B cell (primary cell): ENCODE results near the gene DYRK2. TPM values are rescaled to one million over a fixed set of nuclear protein-coding genes. Genes with fewer than 3 reads are reported as not detected.

ENCODE experiments used
- ATAC-seq: fragments of 200-7000 bp; cut with Tn5 transposase; one replicate; pipeline ENCODE4 v1.10.0; 2021; ENCODE audit warnings: low read depth, mild to moderate bottlenecking, moderate number of reproducible peaks, moderate library complexity
- CTCF ChIA-PET: fragments of 350-600 bp; sonication (Branson Sonifier 250); formaldehyde crosslinking; loops from one replicate; lab custom pipeline; 2021; ENCODE audit warnings: antibody characterized with exemption, inconsistent platforms; lab: Charles Lee
- POLR2A ChIA-PET: fragments of 350-600 bp; sonication (Branson Sonifier 250); formaldehyde crosslinking; loops from one replicate; lab custom pipeline; 2021; ENCODE audit warnings: antibody characterized with exemption; lab: Charles Lee
- DNase-seq: peaks from one replicate; pipeline ENCODE4 v3.0.0; 2013
- H2AFZ ChIP-seq: 2 replicates; pipeline ENCODE4 v1.6.1; 2012; ENCODE audit warnings: mild to moderate bottlenecking, low read depth, low read length; ENCODE audit not compliant: insufficient read depth, poor library complexity, severe bottlenecking
- H3K27ac ChIP-seq, 2 donors: 1 replicate in 1 of 2; 2 replicates in 1 of 2; pipeline ENCODE4 v1.5.1; 2012 to 2013; ENCODE audit warnings: low read length in 2 of 2, mild to moderate bottlenecking in 2 of 2, moderate library complexity in 1 of 2
- H3K27me3 ChIP-seq, 4 experiments: fragments of 200-600 bp in 1 of 4; sonication (generic) in 1 of 4; replicated peaks in 1 of 4; 1 replicate in 2 of 4; 2 replicates in 2 of 4; pipeline versions ENCODE4 v1.6.1 to v1.7.0; 2013 to 2016; ENCODE audit warnings: low read length in 3 of 4, mild to moderate bottlenecking in 2 of 4, mixed read lengths in 1 of 4, moderate library complexity in 1 of 4; ENCODE audit not compliant: insufficient read depth in 4 of 4, control insufficient read depth in 3 of 4; ENCODE audit errors: control extremely low read depth in 1 of 4
- H3K36me3 ChIP-seq, 2 experiments: replicated peaks in 1 of 2; 1 replicate in 1 of 2; 2 replicates in 1 of 2; pipeline versions ENCODE4 v1.6.1 to v1.7.1; 2013; ENCODE audit warnings: low read length in 1 of 2; ENCODE audit not compliant: insufficient read depth in 2 of 2, control insufficient read depth in 1 of 2; ENCODE audit errors: control extremely low read depth in 1 of 2, extremely low read depth in 1 of 2
- H3K4me1 ChIP-seq, 2 donors: fragments of 200-600 bp in 1 of 2; sonication (generic) in 1 of 2; 1 replicate in 1 of 2; 2 replicates in 1 of 2; pipeline versions ENCODE4 v1.5.1 to v1.6.1; 2013 to 2017; ENCODE audit warnings: low read length in 2 of 2; ENCODE audit not compliant: control insufficient read depth in 2 of 2, insufficient read depth in 2 of 2
- H3K4me2 ChIP-seq: replicated peaks from 2 replicates; pipeline ENCODE3; 2012; ENCODE audit warnings: mild to moderate bottlenecking, low read depth, low read length; ENCODE audit not compliant: poor library complexity, severe bottlenecking
- H3K4me3 ChIP-seq, 5 experiments: fragments of 200-600 bp in 1 of 5; sonication (generic) in 1 of 5; 1 replicate in 3 of 5; 2 replicates in 2 of 5; pipeline versions ENCODE4 v1.5.1 to v1.7.0; 2011 to 2016; ENCODE audit warnings: low read length in 4 of 5, mild to moderate bottlenecking in 4 of 5, low read depth in 2 of 5, control low read depth in 1 of 5, moderate library complexity in 1 of 5; ENCODE audit not compliant: insufficient read depth in 1 of 5; ENCODE audit errors: control extremely low read depth in 1 of 5, extremely low read depth in 1 of 5
- H3K79me2 ChIP-seq: fragments of 200-600 bp; sonication (generic); one replicate; pipeline ENCODE4 v1.6.0; 2016; ENCODE audit warnings: low read length; ENCODE audit not compliant: control insufficient read depth, insufficient read depth
- H3K9ac ChIP-seq: fragments of 200-600 bp; sonication (generic); 2 replicates; pipeline ENCODE4 v1.6.1; 2017; ENCODE audit warnings: mild to moderate bottlenecking, low read length, moderate library complexity
- H3K9me3 ChIP-seq, 3 donors: one replicate each; pipeline versions ENCODE4 v1.6.1 to v1.7.1; 2013; ENCODE audit warnings: low read length in 2 of 3; ENCODE audit not compliant: control insufficient read depth in 2 of 3, insufficient read depth in 1 of 3; ENCODE audit errors: control extremely low read depth in 1 of 3
- H4K20me1 ChIP-seq: 2 replicates; pipeline ENCODE4 v1.6.0; 2012; ENCODE audit warnings: mild to moderate bottlenecking, low read length; ENCODE audit not compliant: insufficient read depth, control insufficient read depth, poor library complexity, severe bottlenecking
- H3K27ac Mint-ChIP-seq: one replicate; pipeline ENCODE4 v1.8.0; 2021; ENCODE audit warnings: mixed read lengths
- H3K27me3 Mint-ChIP-seq: one replicate; pipeline ENCODE4 v1.8.0; 2021; ENCODE audit warnings: mixed read lengths
- H3K4me1 Mint-ChIP-seq: one replicate; pipeline ENCODE4 v1.8.0; 2021; ENCODE audit warnings: mixed read lengths
- H3K4me3 Mint-ChIP-seq: one replicate; pipeline ENCODE4 v1.8.0; 2021; ENCODE audit warnings: mixed read lengths
- H3K9me3 Mint-ChIP-seq: one replicate; pipeline ENCODE4 v1.8.0; 2022; ENCODE audit warnings: mixed read lengths; ENCODE audit not compliant: insufficient read depth
- CTCF ChIP-seq: fragments of 200-600 bp; IDR thresholded peaks from one replicate; pipeline ENCODE4 v1.8.0; 2022; ENCODE audit warnings: antibody characterized with exemption, mild to moderate bottlenecking
- EZH2 ChIP-seq: IDR thresholded peaks from 2 replicates; pipeline ENCODE4 v1.6.1; 2012; ENCODE audit warnings: borderline replicate concordance, low read depth, mild to moderate bottlenecking, moderate library complexity, low read length; ENCODE audit not compliant: insufficient read depth, poor library complexity, severe bottlenecking
- WGBS: methylation state at CpG from one replicate; pipeline ENCODE4 v1.1.5; 2013; ENCODE audit warnings: missing lambda C conversion rate; ENCODE audit not compliant: insufficient coverage; 5-methylcytosine and 5-hydroxymethylcytosine counted together
- intact Hi-C: fragments of 100-400 bp; cut with micrococcal nuclease; formaldehyde crosslinking; loops from one replicate; pipeline ENCODE4 v1.10.0; 2022
- polyA plus RNA-seq: library from polyadenylated mRNA; depleted of rRNA; stranded (reverse); fragments of >200 nt; gene quantifications from 2 replicates; pipeline ENCODE4 v1.2.3, GENCODE V29; 2012
- total RNA-seq, 2 donors: library from RNA; stranded (reverse); fragments of 120-200 nt in 1 of 2; gene quantifications; 1 replicate in 1 of 2; 2 replicates in 1 of 2; pipeline versions ENCODE4 v1.2.3 to v1.2.4, GENCODE V29; 2013 to 2022

DYRK2 gene
- total and polyA plus RNA-seq, 2 donors (not counting 1 experiment from before 2014, with no cell fraction given), result 21.3 to 75.3 TPM

GRCh38 chr12:67704071-67704470, 55.5 kb downstream of the DYRK2 start:
- Histone ChIP-seq H3K4me3 (no peak overlapping the region), H3K4me1 (peaks cover 15 to 19% of the 10 kb centered on the region in 2 donors), H3K4me2 (no peak overlapping the region), H3K9ac (no peak overlapping the region), H3K27me3 (peaks cover 0 to 18% (median 1%) of the 10 kb centered on the region in 4 experiments), H3K79me2 (no peaks in the 10 kb centered on the region), H3K9me3 (peaks cover 0 to 3% (median 0%) of the 10 kb centered on the region in 3 donors), H2AFZ (no peak overlapping the region), H3K27ac (no peak overlapping the region), H4K20me1 (no peaks in the 10 kb centered on the region), H3K36me3 (no peaks in the 10 kb centered on the region)
- Mint-ChIP-seq H3K27me3 (peaks cover 17% of the 10 kb centered on the region), H3K9me3 (no peaks in the 10 kb centered on the region), H3K4me1 (peaks cover 20% of the 10 kb centered on the region), H3K4me3 (no peak overlapping the region), H3K27ac (no peak overlapping the region)
- POLR2A ChIA-PET, result no interaction called here
- intact Hi-C loops, result no loop called here
- no peak for DNase-seq
- WGBS, result 14% methylated on average over 1 of the region's 4 CpGs
- CTCF ChIA-PET, result no interaction called here
- TF ChIP-seq CTCF (no peak), EZH2 (no peak)
- no peak for ATAC-seq

GRCh38 chr12:67705394-67706370, 57.1 kb downstream of the DYRK2 start:
- Histone ChIP-seq H3K36me3 (no peaks in the 10 kb centered on the region), H3K27ac (no peak overlapping the region), H3K4me2 (no peak overlapping the region), H2AFZ (no peak overlapping the region), H4K20me1 (no peaks in the 10 kb centered on the region), H3K9ac (no peak overlapping the region), H3K27me3 (peaks cover 0 to 18% (median 1%) of the 10 kb centered on the region in 4 experiments), H3K9me3 (peaks cover 0 to 3% (median 0%) of the 10 kb centered on the region in 3 donors), H3K4me1 (peaks cover 6 to 8% of the 10 kb centered on the region in 2 donors), H3K79me2 (no peaks in the 10 kb centered on the region), H3K4me3 (no peak overlapping the region)
- Mint-ChIP-seq H3K4me3 (no peak overlapping the region), H3K9me3 (no peaks in the 10 kb centered on the region), H3K27me3 (peaks cover 17% of the 10 kb centered on the region), H3K27ac (no peak overlapping the region), H3K4me1 (peaks cover 12% of the 10 kb centered on the region)
- ATAC-seq, result no peak
- POLR2A ChIA-PET, result no interaction called here
- 100% methylated on average over 2 of the region's 6 CpGs for WGBS
- TF ChIP-seq CTCF, result no peak
- TF ChIP-seq EZH2, result no peak
- intact Hi-C loops, result no loop called here
- no peak for DNase-seq
- CTCF ChIA-PET, result no interaction called here
